Adrenal gland (tissue), 12 donors: Measurements from ENCODE around the gene IPCEF1. TPM values are rescaled to one million over a fixed set of nuclear protein-coding genes. Genes with fewer than 3 reads are reported as not detected.

Experiments
- DNase-seq, 7 donors: peaks; one replicate each; pipeline ENCODE4 v3.0.0-alpha.2; 2019 to 2020
- H3K27ac ChIP-seq, 5 donors: fragments of 200-600 bp; sonication (generic) in 4 of 5; 1 replicate in 3 of 5; 2 replicates in 2 of 5; pipeline versions ENCODE4 v1.5.1 to v1.8.0; 2016 to 2020; ENCODE audit warnings: mild to moderate bottlenecking in 1 of 5
- H3K27me3 ChIP-seq: fragments of 200-600 bp; 2 replicates; pipeline ENCODE4 v1.8.0; 2021
- H3K36me3 ChIP-seq, 2 donors: fragments of 200-600 bp; replicated peaks in 1 of 2; 1 replicate in 1 of 2; 2 replicates in 1 of 2; pipeline versions ENCODE4 v1.5.1 to v1.8.0; 2018 to 2022
- H3K4me1 ChIP-seq, 2 donors: fragments of 200-600 bp; replicated peaks in 1 of 2; 1 replicate in 1 of 2; 2 replicates in 1 of 2; pipeline versions ENCODE4 v1.5.1 to v1.8.0; 2018 to 2021
- H3K4me3 ChIP-seq, 4 donors: fragments of 200-600 bp; sonication (generic) in 3 of 4; one replicate each; pipeline ENCODE4 v1.5.1; 2016 to 2018
- H3K9me3 ChIP-seq, 3 donors: fragments of 200-600 bp; sonication (generic) in 1 of 3; replicated peaks in 1 of 3; 1 replicate in 2 of 3; 2 replicates in 1 of 3; pipeline versions ENCODE4 v1.5.1 to v1.8.0; 2016 to 2021
- CTCF ChIP-seq, 6 experiments: fragments of 450-650 bp in 4 of 6; fragments of 200-600 bp in 2 of 6; sonication (generic) in 1 of 6; IDR thresholded peaks; 1 replicate in 5 of 6; 2 replicates in 1 of 6; pipeline versions ENCODE4 v1.5.1 to v1.8.0; 2016 to 2021; ENCODE audit warnings: antibody characterized with exemption in 6 of 6, mild to moderate bottlenecking in 2 of 6, moderate library complexity in 1 of 6
- POLR2A ChIP-seq, 2 donors: fragments of 450-650 bp; IDR thresholded peaks; one replicate each; pipeline ENCODE4 v1.6.1; 2017; ENCODE audit warnings: antibody characterized with exemption in 2 of 2, mild to moderate bottlenecking in 2 of 2, moderate library complexity in 1 of 2
- WGBS, 4 donors: extraction: QIAGEN DNeasy Blood & Tissue Kit in 2 of 4; methylation state at CpG; one replicate each; pipeline versions ENCODE4 v1.1.5 to v1.1.7; 2013 to 2017; 5-methylcytosine and 5-hydroxymethylcytosine counted together
- intact Hi-C, 2 donors: fragments of 100-400 bp; cut with DNase I; formaldehyde crosslinking; loops; one replicate each; pipeline versions ENCODE4 v1.14.1 to v1.15.0; 2022 to 2023
- polyA plus RNA-seq, 3 donors: library from polyadenylated mRNA; stranded (reverse); fragments of 200-250 nt in 2 of 3; fragments of 350-450 nt in 1 of 3; fragmentation: Illumina TruSeq in 1 of 3; extraction: RNeasy Lipid Tissue Mini Kit (QIAGEN cat#74804) in 1 of 3; gene quantifications; one replicate each; pipeline ENCODE4 v1.2.3, GENCODE V29; 2013 to 2014
- total RNA-seq, 9 donors: library from RNA; depleted of rRNA in 4 of 9; stranded (reverse); fragments of >200 nt in 4 of 9; fragments of 120-200 nt in 1 of 9; fragmentation: NEBNext Ultra II Directional in 1 of 9; extraction: Animal tissue kit (Norgen Biotek cat#: 25700) in 1 of 9; gene quantifications; one replicate each; pipeline versions ENCODE4 v1.1.0 to v1.2.4, GENCODE V29; 2013 to 2023
- donor health status: healthy with polysubstance abuse.
- donor health status: Bipolar disorder and iron deficiency.
- donor health status: DM: yes; HTN: yes; CAD: no.
- donor health status: DM: no; HTN: no; CAD: no.
- donor health status: DM: no; HTN: no; CAD: no.
- donor health status: DM: yes; HTN: yes; CAD: no.

IPCEF1 gene
- total and polyA plus RNA-seq, 12 donors = 0.07 to 1.2 (median 0.72) TPM; not detected in 1

GRCh38 chr6:154122195-154122925 lies 234.2 kb downstream of the IPCEF1 start:
- DNase-seq = no peak
- Histone ChIP-seq H3K4me3 (no peak overlapping the region), H3K27me3 (no peaks in the 10 kb centered on the region), H3K4me1 (no peaks in the 10 kb centered on the region), H3K9me3 (no peaks in the 10 kb centered on the region), H3K27ac (no peak overlapping the region), H3K36me3 (no peaks in the 10 kb centered on the region)
- TF ChIP-seq POLR2A (IDR thresholded peaks at IDR 0.05) = no peak
- no peak for TF ChIP-seq CTCF (IDR thresholded peaks at IDR 0.05)
- 61 to 77% (median 70%) methylated on average over 2 of the region's 2 CpGs for WGBS, 4 donors
- intact Hi-C loops = no loop called here

GRCh38 chr6:154117485-154117884 lies 239.1 kb downstream of the IPCEF1 start:
- 51 to 59% (median 55%) methylated on average over 4 of the region's 4 CpGs for WGBS, 4 donors

GRCh38 chr6:154113392-154113791 lies 243.2 kb downstream of the IPCEF1 start:
- intact Hi-C loops = no loop called here
- Histone ChIP-seq H3K36me3 (no peaks in the 10 kb centered on the region), H3K4me3 (no peak overlapping the region), H3K4me1 (no peaks in the 10 kb centered on the region), H3K27me3 (no peaks in the 10 kb centered on the region), H3K27ac (no peak overlapping the region), H3K9me3 (no peaks in the 10 kb centered on the region)
- 51 to 82% (median 77%) methylated on average over 3 of the region's 3 CpGs for WGBS, 4 donors
- DNase-seq = no peak
- TF ChIP-seq CTCF (IDR thresholded peaks at IDR 0.05) (no peak), POLR2A (IDR thresholded peaks at IDR 0.05) (no peak)

More at GRCh38 chr6:154117485-154117884, 239.1 kb downstream of the IPCEF1 start:
- H3K4me3 ChIP-seq = no peak overlapping the region
- H3K9me3 ChIP-seq = no peaks in the 10 kb centered on the region
- no peaks in the 10 kb centered on the region for H3K4me1 ChIP-seq
- H3K36me3 ChIP-seq = no peaks in the 10 kb centered on the region
- intact Hi-C loops = no loop called here
- H3K27me3 ChIP-seq = no peaks in the 10 kb centered on the region
- TF ChIP-seq POLR2A (IDR thresholded peaks at IDR 0.05) (no peak), CTCF (IDR thresholded peaks at IDR 0.05) (no peak)
- H3K27ac ChIP-seq = no peak overlapping the region
- no peak for DNase-seq

GRCh38 chr6:154112181-154112809 lies 244.3 kb downstream of the IPCEF1 start:
- Histone ChIP-seq H3K4me3 (no peak overlapping the region), H3K9me3 (no peaks in the 10 kb centered on the region), H3K36me3 (no peaks in the 10 kb centered on the region), H3K4me1 (no peaks in the 10 kb centered on the region), H3K27me3 (no peaks in the 10 kb centered on the region), H3K27ac (no peak overlapping the region)
- no peak for DNase-seq
- intact Hi-C loops = no loop called here
- no peak for TF ChIP-seq POLR2A (IDR thresholded peaks at IDR 0.05)
- no peak for TF ChIP-seq CTCF (IDR thresholded peaks at IDR 0.05)
- 77 to 86% (median 85%) methylated on average over 2 of the region's 2 CpGs for WGBS, 4 donors
